ENCODE results near the gene PPFIA3.
A peak's percentile ranks its signal among the peaks of the same experiment; 100 is the strongest.

Gene PPFIA3

DNA sequence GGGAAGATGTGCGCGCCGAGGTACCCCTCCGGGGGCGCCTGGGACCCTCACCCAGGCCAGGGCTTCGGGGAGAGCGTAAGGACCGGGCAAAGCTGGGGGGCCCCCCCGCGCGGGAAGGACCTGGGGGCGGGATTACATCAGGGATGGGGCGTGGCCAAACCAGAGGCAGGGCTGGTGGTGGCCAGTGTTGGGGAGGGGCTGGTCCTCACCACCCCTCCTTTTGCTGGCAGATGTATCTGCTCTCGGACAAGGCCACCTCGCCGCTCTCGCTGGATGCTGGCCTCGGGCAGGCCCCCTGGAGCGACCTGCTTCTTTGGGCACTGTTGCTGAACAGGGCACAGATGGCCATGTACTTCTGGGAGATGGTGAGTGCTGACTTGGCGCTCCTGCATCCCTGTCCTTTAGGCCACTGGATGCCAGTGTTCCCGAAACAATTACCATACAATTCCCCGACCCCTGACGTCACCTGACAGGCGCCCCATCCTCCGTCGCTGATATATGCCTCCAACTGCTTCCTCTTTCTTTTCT lies 63.6 kb downstream of the PPFIA3 start:
- DNase-seq, result no peak
- no peak for TF ChIP-seq GATA1 (IDR thresholded peaks at IDR 0.05; ENCODE audit: low read depth, low read length)

DNA sequence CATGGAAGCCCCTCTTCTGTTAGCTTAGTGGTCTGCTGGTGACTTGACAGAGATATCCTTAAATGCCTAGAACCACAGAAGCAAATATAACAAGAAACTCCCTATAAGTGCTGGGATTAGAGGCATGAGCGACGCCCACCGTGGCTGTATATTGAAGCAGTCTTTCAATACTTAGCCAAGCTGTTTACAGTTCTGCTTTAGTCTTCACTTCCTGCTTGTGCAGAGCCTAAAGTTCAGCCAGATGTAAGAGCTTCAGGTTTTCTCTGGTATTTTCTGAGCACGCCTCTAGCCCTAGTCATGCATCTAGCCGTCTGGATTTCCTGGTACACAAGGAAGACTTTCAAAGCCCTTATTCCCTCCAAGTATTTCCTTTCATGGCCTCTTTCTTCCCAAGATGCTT lies 66.8 kb downstream of the PPFIA3 start:
- DNase-seq, result no peak
- no peak for TF ChIP-seq GATA1 (IDR thresholded peaks at IDR 0.05; ENCODE audit: low read depth, low read length)
- no peak for TF ChIP-seq POLR2A (IDR thresholded peaks at IDR 0.05; ENCODE audit: low read length)

DNA sequence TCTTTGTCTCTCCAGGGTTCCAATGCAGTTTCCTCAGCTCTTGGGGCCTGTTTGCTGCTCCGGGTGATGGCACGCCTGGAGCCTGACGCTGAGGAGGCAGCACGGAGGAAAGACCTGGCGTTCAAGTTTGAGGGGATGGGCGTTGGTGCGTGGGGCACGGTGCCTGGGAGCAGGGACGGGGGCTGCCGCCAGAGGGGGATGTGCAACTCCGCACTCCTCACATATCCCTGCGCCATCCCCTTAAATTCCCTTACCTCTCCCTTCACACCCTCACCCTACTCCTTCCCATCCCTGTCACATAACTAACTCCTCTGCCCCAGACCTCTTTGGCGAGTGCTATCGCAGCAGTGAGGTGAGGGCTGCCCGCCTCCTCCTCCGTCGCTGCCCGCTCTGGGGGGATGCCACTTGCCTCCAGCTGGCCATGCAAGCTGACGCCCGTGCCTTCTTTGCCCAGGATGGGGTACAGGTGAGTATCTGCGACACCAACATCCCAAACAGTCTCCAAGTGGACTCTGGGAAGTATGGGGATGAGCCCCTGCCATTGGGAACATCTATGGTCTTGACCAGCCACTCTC lies 69.4 kb downstream of the PPFIA3 start:
- no peak for TF ChIP-seq GATA1 (IDR thresholded peaks at IDR 0.05; ENCODE audit: low read depth, low read length)
- TF ChIP-seq POLR2A (IDR thresholded peaks at IDR 0.05; ENCODE audit: low read length), result no peak
- no peak for DNase-seq

DNA sequence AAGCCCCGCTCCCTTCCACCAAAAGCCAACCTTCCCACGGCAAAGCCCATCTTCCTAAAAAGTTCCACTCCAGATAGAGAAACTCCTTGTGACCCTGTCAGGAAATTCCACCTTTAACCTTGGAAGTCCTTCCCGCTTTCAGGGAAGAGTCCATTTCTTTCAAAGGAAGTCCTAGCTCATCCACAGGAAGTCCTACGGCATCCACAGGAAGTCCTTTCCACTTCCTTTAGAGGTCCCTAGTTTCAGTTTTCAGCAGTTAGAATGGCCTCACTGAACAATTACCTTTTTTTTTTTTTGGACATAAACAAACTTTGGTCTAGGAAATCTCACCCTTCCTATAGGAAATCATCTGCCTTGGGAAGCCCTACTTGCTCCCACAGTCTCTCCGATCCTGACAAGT lies 69.9 kb downstream of the PPFIA3 start:
- DNase-seq, result no peak
- TF ChIP-seq GATA1 (IDR thresholded peaks at IDR 0.05; ENCODE audit: low read depth, low read length) (no peak), POLR2A (IDR thresholded peaks at IDR 0.05; ENCODE audit: low read length) (no peak)

DNA sequence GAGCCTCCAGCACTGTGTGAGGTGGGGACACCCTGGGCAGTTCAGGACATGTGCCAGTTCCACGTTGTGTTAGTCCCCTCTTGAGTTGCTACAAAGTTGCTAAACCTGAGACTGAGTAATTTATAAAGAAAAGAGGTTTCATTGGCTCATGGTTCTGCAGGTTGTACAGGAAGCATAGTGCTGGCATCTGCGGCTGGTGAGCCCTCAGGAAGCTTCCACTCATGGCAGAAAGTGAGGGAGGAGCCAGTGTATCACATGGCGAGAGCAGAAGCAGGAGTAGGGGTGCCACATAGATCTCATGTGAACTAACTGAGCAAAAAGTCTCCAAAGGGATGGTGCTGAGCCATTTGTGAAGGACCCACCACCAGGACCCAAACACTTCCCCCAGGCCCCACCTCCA lies 71.4 kb downstream of the PPFIA3 start:
- no peak for DNase-seq
- TF ChIP-seq GATA1 (IDR thresholded peaks at IDR 0.05; ENCODE audit: low read depth, low read length) (no peak), POLR2A (IDR thresholded peaks at IDR 0.05; ENCODE audit: low read length) (no peak)

DNA sequence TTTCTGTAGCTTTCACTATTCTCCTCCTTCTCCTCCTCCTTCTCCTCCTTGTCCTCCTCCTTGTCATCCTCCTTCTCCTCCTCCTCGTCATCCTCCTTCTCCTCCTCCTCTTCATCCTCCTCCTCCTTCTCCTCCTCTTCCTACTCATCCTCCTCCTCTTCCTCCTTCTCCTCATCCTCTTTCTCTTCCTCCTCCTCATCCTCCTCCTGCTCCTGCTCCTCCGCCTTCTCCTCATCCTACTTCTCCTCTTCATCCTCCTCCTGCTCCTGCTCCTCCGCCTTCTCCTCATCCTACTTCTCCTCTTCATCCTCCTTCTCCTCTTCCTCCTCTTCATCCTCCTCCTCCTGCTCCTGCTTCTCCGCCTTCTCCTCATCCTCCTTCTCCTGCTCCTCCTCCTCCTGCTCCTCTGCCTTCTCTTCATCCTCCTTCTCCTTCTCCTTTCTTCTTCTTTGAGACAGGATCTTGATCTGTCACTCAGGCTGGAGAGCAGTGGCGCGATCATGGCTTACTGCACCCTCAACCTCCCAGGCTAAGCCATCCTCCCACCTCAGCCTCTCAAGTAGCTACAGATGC lies 74.6 kb downstream of the PPFIA3 start:
- no peak for TF ChIP-seq GATA1 (IDR thresholded peaks at IDR 0.05; ENCODE audit: low read depth, low read length)
- no peak for TF ChIP-seq POLR2A (IDR thresholded peaks at IDR 0.05; ENCODE audit: low read length)
- DNase-seq, result no peak

DNA sequence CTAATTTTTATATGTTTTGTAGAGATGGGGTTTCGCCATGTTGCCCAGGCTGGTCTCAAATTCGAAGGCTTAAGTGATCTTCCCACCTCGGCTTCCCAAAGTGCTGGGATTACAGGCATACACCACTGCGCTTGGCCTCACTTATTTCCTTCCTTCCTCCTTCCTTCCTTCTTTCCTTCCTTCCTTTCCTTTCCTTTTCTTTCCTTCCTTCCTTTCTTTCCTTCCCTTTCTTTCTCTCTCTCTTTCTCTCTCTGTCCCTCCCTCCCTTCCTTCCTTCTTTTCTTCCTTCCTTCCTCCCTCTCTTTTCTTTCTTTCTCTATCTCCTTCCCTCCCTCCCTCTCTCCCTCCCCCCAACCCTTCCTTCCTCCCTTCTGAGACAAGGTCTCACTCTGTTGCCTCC lies 75.1 kb downstream of the PPFIA3 start:
- no peak for DNase-seq
- TF ChIP-seq GATA1 (IDR thresholded peaks at IDR 0.05; ENCODE audit: low read depth, low read length), result no peak
- no peak for TF ChIP-seq POLR2A (IDR thresholded peaks at IDR 0.05; ENCODE audit: low read length)

DNA sequence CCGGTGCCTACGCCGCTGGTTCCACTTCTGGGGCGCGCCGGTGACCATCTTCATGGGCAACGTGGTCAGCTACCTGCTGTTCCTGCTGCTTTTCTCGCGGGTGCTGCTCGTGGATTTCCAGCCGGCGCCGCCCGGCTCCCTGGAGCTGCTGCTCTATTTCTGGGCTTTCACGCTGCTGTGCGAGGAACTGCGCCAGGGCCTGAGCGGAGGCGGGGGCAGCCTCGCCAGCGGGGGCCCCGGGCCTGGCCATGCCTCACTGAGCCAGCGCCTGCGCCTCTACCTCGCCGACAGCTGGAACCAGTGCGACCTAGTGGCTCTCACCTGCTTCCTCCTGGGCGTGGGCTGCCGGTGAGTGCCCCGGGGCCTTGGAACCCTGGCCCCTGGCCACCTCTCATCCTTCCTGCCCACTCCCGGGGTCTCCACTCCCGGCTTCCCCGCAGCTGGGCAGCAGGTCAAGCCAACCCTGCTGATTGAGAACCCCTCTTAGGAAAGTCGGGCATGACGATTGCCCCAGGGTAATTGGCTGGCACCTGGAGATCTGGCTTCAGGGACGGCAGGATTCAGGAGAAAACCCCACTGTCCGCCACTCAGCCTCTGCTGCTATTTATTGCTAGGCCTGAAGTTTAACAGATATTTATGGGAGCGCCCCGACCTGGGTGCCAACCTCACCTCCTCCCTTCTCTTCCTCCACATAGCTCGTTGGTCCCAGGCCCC lies 77.3 kb downstream of the PPFIA3 start:
- no peak for DNase-seq
- no peak for TF ChIP-seq POLR2A (IDR thresholded peaks at IDR 0.05; ENCODE audit: low read length)
- TF ChIP-seq GATA1 (IDR thresholded peaks at IDR 0.05; ENCODE audit: low read depth, low read length), result no peak

DNA sequence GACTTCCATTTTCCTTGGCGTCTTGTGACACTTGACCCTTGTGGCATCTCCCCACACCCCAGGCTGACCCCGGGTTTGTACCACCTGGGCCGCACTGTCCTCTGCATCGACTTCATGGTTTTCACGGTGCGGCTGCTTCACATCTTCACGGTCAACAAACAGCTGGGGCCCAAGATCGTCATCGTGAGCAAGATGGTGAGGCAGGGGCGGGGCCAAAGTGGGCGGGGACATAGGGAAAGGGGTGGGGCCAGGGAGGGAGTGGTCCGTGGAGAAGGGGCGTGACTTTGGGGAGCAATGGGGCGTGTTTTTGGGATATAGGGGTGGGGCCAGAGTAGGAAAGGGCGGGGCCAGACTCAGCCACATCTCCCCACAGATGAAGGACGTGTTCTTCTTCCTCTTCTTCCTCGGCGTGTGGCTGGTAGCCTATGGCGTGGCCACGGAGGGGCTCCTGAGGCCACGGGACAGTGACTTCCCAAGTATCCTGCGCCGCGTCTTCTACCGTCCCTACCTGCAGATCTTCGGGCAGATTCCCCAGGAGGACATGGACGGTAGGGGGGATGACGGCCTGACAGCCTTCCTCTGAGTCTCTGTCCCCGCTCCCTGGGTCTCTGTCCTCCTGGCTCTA lies 81.0 kb downstream of the PPFIA3 start:
- DNase-seq, result peak in 1 of 2 experiments; percentile 32
- no peak for TF ChIP-seq POLR2A (IDR thresholded peaks at IDR 0.05; ENCODE audit: low read length)
- TF ChIP-seq GATA1 (IDR thresholded peaks at IDR 0.05; ENCODE audit: low read depth, low read length), result no peak
